HL-60/S4 treated with phorbol 12-myristate 13-acetate at 8.2 ng/mL for 4 days and 3 days (cell line): ENCODE measurements around the gene E2F4.

ENCODE experiments used
- in situ Hi-C: fragments of 300-500 bp; cut with MboI; formaldehyde crosslinking; loops from 2 replicates; pipeline ENCODE4 v1.15.0; 2022; ENCODE audit warnings: low sequenced_read_pairs

The E2F4 gene

DNA sequence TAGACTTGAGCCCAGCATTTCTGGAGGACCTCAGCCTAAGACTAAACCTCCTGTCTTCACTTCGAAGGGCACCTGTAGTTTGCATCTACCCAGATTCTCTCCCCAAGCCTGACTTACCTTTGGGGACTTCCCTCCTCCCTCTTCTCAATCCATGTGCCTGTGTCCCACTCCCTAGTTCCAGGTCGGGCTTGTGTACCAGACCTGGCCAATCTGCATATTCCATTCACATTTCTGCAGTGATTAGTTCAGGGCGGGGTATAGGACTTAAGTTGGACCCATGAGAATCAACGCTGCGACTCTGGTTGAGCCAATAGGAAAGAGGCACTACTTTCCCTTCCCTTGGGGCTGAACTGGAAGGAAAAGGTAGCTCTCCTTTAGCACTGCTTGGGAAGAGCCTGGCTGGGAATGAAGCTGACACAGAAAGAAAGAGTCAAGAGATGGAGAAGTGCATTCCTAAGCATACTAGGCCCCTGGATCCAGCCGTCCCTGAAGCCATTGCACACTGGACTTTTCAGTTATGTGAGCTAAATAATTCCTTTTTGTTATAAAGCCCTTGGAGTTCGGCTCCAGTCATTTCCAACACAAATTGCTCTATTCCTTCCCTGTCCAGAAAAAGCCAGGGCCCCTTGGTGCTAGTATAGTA lies 34.7 kb upstream of the E2F4 start:
- in situ Hi-C loops = loop anchor here (10.0 kb wide), 1 partner anchor 172 kb away; the partner anchor contains the start of gene CES4A

DNA sequence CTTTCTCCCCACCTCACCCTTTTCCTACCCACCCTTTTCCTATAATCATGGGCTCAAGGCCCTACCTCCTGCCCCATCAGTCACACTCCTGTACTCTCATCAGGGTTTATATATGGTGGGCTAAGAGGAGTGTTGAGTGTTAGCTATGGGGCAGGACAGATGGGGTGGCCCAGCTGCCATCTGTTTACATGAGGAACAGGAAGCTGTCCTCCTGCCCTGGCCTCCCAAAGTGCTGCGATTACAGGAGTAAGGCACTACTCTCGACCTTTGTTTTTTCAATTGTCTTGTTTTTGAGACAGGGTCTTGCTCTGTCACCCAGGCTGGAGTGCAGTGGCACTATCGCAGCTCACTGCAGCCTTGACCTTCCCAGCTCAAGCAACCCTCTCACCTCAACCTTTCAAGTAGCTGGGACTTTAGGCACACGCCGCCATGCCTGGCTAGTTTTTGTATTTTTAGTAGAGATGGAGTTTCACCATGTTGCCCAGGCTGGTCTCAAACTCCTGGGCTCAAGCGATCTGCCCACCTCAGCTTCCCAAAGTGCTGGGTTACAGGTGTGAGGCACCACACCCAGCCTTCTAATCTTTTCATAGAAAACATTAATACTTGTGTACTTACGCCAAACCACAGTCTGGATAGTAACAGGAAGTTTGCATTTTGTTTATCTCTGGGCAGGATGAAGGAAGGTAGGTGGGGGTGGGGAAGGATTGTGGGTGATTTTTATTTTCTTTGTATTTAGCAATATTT lies 33.9 kb upstream of the E2F4 start:
- in situ Hi-C loops = loop anchor here (10.0 kb wide), 1 partner anchor 173 kb away; the partner anchor contains the start of gene CES4A

DNA sequence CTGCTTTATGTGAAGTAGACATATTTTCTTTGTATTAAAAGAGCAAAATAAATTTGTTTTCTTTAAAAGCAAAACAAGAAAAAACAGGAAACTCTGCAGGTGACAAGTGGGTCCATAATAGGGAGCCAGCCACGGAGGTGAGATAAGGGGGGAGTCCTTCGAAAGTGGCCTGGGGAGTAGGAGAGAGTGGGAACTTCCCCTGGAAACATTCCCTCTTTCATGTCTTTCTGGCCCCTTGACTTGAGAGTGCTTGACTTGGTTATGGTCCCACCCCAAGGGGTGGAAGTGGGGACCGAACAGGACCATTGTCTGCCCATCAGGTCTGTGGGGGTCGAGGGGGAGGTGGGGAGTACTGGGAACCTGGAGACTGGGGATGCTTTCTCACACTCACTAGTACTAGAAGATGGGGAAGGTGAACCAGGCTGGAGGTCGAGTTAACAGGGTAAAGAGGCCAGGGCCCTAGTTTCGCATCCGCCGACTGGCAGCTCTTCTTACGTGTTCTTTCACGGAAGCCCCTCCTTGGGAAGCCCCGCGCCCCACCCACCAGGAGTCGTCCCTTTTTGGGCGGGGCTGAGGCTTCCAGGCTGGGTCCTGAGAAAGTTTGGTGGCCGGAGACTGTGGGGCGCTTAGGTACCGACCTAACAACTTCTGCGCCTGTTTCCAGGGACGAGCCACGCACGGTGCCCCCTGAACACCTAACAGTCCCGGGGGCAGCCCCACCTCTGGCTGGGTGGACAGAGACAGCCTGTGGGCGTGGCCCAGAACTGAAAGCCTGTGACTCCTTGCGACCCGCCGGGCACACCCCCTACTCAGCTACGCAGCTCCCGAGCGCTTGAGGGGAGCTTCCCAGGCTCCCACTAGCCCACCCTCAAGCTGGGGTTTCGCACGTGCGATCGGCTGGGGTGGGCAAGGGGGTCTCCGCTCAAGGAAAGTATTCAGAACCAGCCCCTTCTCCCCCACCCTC lies 33.0 kb upstream of the E2F4 start:
- in situ Hi-C loops = loop anchor here (10.0 kb wide), 1 partner anchor 174 kb away; the partner anchor contains the start of gene CES4A

DNA sequence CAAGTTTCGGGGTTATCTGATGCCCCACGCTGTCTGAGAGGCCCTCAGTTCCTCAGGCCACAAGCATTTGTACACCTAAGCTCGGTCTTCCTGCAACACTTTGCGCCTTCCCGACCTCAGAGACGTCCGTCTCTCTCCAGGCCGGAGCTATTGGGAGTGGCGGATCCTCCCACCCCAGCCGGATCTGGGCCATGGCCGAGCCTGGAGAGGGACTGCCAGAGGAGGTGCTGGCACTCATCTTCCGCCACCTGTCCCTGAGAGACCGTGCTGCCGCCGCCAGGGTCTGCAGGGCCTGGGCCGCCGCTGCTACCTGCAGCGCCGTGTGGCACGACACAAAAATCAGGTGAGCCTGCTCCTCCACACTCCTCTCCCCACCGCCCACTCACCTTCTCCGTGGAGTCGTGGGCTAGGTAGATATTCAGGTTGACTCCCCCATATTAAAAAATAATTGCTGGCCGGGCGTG lies 30.3 kb upstream of the E2F4 start:
- in situ Hi-C loops = no loop called here

DNA sequence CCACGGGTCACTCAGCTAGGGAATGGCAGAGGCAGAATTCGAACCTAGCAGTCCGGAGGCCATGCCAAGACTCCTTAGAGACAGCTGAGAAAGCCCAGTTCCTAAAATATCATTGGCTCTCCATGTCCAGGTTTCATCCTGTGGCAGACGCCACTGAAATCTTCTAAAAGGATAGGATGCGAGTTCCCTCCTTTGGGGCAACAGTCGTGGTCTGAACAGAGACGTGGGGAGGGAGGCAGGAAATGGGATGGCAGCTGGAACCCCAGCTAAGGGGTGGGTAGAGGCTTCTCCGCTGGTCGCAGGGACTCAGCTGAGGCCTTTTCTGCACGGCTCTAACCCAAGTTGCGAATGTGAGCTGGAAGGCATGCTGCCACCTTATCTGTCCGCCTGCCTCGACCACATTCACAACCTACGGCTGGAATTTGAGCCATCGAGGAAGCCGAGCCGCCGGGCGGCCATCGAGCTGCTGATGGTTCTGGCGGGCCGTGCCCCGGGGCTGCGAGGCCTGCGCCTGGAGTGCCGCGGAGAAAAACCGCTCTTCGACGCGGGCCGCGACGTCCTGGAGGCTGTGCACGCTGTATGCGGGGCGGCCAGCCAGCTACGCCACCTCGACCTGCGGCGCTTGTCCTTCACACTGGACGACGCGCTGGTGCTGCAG lies 29.3 kb upstream of the E2F4 start:
- in situ Hi-C loops = no loop called here

DNA sequence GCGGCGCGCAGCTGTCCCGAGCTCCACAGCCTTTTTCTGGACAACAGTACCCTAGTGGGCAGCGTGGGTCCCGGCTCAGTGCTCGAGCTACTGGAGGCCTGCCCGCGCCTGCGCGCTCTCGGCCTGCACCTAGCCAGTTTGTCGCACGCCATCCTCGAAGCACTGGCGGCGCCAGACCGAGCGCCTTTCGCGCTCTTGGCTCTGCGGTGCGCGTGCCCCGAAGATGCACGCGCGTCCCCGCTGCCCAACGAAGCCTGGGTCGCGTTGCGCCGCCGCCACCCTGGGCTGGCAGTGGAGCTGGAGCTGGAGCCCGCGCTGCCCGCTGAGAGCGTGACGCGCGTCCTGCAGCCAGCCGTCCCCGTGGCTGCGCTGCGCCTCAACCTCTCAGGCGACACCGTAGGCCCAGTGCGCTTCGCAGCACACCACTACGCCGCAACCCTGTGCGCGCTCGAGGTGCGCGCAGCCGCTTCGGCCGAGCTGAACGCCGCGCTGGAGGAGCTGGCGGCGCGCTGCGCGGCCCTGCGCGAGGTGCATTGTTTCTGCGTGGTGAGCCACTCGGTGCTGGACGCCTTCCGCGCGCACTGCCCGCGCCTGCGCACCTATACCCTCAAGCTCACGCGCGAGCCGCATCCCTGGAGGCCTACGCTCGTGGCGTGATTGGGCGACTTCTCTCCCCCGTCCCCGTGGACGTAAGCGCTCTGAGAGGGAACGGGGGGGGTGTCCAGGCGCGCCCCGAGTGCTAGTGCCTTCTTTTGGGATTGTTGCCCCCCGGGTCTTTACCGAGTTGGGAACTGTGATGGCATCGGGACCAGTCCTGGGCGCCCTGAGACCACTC lies 28.6 kb upstream of the E2F4 start:
- in situ Hi-C loops = no loop called here

DNA sequence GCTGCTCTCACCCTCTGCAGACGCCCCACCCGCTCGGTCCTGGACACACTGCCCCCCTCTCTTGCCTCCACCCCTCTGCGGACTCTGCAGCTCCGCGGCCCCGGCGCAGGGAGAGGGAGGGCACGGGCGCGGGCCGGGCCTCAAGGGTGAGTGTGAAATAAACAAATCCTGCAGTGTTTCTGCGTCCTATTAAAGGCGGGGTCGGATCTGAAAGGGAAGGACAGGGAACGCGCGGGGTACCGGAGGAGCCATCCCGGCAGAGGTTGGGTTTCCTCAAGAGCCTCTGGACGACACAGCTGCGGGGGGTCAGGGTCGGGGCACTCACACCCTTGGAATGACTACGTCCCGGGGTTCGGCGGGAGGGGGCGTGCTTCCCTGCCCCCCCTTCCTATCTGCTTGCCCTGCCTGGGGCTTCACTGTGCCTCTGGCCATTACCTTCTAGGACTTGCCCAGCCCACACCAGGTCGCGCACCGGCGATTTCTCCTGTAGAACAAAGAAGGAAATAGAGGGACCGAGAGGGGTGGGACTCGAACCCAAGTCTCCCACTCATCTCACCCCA lies 27.9 kb upstream of the E2F4 start:
- in situ Hi-C loops = no loop called here

DNA sequence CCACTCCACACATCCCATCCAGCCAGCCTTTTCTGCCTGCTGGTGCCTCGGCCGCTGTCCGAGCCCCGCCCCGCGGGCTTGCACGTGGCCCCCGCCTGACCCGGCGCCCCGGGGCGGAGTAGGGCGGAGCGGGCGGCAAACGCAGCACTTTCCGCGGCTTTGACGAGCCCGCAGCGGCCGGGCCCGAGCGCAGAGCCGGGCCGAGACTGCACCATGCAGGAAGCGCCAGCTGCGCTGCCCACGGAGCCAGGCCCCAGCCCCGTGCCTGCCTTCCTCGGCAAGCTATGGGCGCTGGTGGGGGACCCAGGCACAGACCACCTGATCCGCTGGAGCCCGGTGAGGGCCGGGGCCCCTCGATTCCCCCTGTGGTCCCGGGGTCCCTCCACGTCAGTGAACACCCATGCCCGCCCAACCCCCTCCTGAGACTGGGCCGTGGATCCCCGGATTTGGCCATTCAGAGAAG lies 27.3 kb upstream of the E2F4 start, which contains the start of gene HSF4:
TSS of gene HSF4 (plus strand) at position 147 of the 463 bp plus-strand sequence. CDS start at position 214, 67 bp downstream.
- in situ Hi-C loops = no loop called here

DNA sequence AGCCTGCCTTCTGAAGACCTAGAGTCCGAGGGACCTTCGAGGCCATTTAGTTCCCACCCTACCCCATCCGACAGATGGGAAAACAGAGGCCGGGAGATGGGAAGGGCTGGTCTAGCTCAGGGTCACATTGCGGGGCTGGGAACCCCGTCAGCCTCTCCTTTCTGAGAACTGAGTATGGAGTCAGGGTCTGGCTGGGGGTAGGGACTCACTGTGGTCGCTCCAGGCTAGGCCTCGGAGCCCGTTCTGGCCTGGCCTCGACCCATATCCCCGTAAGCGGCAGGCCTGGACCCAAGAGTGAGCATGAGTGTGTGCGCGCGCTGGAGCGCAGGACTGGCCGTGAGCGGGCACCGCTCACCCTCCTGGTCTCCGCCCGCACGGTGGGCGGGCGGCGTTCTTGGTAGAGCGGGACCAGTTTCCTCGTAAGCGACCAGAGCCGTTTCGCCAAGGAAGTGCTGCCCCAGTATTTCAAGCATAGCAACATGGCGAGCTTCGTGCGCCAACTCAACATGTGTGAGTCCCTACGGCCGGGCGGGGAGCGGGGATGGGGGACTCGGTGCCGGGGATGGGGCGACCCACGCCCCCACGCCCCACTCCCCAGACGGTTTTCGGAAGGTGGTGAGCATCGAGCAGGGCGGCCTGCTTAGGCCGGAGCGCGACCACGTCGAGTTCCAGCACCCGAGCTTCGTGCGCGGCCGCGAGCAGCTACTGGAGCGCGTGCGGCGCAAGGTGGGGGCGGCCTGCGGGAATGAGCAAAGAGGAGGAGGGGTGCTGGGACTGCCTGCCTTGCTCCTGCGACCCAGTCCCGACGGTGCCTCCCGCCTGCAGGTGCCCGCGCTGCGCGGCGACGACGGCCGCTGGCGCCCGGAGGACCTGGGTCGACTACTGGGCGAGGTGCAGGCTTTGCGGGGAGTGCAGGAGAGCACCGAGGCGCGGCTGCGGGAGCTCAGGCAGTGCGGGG lies 26.6 kb upstream of the E2F4 start:
- in situ Hi-C loops = no loop called here

DNA sequence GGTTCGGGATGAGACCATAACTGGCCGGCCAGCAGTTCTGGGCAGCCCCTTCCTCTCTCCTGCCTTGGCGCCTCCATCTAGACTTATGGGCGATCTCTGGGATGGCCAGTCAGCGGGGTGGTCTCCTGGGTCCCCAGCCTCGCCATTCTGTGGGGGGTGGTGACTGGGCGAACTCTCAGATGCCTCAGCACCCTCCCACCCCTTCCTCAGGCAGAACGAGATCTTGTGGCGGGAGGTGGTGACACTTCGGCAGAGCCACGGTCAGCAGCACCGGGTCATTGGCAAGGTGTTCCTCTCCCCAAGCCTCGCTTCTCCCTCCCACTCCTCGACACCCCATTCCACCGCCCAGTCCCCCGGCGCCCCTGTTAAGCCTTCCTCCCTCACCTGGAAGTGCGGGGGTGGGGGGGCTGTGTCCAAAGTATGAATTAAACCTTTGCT lies 25.8 kb upstream of the E2F4 start:
- in situ Hi-C loops = no loop called here

DNA sequence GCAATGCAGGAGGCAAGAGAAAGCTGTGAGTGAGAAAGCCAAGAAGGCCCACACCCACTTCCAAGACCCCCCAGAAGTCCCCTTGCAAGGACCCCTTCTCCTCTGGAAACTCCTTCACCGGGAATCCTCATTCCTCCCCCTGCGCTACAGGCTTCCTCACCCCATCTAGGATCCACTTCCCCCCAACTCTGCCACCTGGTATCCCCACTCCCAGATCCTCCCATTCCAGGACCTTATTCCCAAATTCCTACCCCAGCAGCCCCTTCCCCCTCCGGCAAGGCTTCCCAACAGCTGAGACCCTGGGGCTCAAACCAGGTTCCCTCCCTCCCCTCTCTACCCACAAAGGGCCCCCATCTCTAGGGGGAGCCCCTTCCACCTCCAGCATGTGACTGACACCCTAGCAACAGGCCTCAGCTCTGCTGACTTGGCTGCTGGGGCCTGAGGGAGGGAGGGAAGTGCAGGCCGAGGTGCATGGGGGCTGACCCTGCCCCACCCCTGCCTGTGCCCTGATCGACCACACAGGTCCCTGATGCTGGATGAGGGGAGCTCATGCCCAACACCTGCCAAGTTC lies 25.3 kb upstream of the E2F4 start:
- in situ Hi-C loops = no loop called here

DNA sequence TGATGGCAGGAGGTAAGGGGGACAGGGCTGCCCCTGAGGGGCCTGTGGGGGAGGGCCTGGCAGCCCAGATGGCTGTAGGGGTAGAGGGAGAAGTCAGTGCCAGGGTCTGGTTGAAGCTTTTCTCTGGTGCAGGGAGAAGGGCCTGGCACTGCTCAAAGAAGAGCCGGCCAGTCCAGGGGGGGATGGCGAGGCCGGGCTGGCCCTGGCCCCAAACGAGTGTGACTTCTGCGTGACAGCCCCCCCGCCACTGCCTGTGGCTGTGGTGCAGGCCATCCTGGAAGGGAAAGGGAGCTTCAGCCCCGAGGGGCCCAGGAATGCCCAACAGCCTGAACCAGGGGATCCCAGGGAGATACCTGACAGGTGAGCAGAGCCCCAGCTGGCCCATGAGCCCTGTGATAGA lies 24.4 kb upstream of the E2F4 start:
- in situ Hi-C loops = no loop called here

DNA sequence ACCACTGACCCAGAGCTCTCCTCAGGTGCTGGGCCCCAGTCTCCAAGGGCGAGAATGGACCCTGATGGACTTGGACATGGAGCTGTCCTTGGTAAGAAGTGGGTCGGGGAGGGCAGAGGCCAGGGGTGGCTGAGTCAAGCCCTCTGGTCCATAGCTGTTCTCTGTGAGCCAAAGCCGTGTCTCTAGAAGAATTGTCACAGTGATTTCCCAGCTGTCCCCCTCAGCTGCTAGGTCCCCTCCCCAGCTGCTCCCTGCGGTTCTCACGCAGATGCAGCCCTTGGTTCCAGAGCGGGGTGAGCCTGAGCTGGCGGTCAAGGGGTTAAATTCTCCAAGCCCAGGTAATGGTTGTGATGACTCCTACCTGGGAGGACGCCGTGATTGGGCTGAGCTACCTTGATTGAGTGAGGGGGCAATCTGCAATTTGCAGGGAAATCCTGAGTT lies 22.9 kb upstream of the E2F4 start:
- in situ Hi-C loops = no loop called here

DNA sequence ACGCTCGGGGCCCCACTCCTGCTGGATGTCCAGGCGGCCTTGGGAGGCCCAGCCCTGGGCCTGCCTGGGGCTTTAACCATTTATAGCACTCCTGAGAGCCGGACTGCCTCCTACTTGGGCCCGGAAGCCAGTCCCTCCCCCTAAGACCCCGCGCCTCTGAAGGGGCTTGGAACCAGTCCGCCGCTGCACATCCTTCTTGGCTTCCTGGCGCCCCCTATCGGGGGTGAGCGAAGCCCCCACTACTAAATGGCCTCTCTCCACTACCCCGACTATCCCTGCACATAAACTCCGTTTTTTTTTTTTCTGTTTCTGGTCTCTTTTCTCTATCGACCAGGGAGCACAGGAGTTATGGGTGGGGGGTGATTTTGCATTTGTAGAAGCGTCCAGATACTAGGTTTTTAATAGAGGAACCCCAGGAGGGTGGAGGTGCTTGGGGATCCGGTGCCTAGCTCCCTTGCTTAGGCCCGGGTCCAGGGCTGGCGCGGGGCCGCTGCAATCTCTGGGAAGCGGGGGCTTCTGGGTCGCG lies 22.2 kb upstream of the E2F4 start:
- in situ Hi-C loops = no loop called here

DNA sequence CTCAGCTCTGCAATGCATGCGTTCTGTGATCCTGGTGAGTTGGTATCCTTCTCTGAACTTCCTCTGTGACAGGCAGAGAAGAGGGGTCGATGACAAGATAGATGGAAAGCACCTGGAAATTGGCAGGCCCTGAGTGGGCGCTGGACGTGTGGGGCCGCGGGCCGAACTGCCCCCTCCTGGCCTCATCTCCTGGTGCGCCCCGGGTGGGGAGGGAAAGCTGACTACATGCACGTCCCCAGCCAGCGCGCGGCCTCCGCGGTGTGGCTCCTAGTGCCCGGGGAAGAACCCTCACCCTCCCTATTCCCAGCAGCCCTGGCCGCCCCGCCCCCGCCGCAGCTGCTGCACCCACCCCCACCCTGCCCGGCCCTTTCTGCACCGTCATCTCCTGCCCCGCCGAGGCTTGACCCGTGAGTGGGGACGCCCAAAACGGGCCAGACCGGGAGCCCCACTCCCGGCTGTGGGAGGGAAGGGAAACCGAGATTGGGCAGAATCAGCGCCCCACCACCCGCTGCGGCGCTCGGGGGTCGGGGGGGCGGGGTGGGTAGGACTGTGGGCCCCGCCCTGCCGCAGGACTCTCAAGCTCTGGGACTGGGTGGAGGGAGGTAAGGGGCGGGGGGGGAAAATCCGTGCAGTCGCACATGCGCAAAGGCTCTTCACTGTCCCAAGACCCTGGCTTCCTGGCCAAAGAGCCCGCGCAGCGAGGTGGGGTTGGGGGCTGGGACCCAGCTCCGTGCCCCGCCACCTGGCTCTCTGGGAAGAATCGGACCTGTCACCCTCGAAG lies 21.6 kb upstream of the E2F4 start, which contains the start of gene NOL3:
TSS of gene NOL3 (plus strand) at position 371 of the 781 bp plus-strand sequence.
- in situ Hi-C loops = no loop called here

DNA sequence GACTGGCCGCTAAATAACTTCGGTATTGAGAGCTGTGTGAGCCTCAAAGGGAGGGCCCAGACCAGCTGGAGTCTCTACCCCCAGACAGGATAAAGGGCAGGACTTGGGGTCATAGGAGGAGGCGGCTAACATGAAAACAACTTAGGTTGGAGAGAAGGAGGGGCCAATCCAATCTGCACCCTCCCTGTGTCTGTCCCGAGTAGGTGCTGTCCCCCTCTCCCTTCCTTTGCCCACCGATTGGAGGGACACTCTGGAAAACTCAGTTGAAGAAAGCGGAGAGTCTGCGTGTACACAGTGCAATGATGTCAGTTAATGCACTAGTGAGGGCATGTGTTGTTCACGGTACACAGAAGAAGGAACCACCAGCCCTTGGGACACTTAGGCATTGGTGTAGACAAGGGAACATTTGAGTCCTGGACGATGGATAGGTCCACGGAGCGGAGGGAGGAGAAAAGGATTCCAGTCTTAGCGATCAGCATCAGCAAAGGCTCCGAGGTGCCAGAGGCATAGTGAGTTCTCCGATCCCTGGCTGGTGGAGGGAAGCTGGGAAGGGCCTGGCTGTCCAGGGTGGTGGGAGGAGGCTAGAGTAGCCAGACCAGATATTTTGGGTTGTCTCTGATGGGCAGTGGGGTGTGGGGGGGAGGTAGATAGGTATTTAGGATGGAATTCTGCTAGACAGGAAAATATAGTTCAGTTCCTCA lies 20.9 kb upstream of the E2F4 start:
- in situ Hi-C loops = no loop called here
